Ureter (tissue), 1 donor: ENCODE results near the gene SLC39A8. TPM values are rescaled to one million over a fixed set of nuclear protein-coding genes. Genes with fewer than 3 reads are reported as not detected.

Experiments used
- DNase-seq: peaks from one replicate; pipeline ENCODE4 v3.0.0-alpha.2; 2020; ENCODE audit warnings: low spot score
- total RNA-seq: library from RNA; stranded (reverse); gene quantifications from one replicate; pipeline ENCODE4 v1.2.4, GENCODE V29; 2023
- donor health status: DM: yes; HTN: yes; CAD: no.

Gene SLC39A8
- total RNA-seq, 1 donor from 2014 or later: 12.9 TPM

GRCh38 chr4:102339018-102339417, 6.3 kb downstream of the SLC39A8 start:
- DNase-seq: no peak

- no peak for DNase-seq
These were observed 6.9 kb downstream of the SLC39A8 start for GRCh38 chr4:102338405-102338804.

DNA sequence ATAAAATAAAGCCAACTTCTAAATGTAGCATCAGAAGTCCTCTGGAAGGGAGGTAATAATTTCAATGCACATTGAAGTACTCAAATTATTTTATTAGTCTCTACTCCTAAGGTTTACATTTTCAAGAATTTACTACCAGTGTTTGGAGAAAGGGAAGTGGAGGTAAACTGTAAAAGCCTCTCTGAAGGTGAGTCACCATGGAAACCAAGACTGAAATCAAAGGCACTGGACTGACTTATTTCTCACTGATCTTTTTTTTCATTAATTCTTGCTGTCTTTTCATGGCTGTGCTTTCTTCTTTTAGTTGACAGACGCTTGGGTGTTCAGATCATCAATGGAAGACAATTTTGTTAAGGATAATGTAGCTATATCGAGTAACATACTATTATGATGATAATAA, 9.7 kb downstream of the SLC39A8 start:
- DNase-seq: no peak

DNA sequence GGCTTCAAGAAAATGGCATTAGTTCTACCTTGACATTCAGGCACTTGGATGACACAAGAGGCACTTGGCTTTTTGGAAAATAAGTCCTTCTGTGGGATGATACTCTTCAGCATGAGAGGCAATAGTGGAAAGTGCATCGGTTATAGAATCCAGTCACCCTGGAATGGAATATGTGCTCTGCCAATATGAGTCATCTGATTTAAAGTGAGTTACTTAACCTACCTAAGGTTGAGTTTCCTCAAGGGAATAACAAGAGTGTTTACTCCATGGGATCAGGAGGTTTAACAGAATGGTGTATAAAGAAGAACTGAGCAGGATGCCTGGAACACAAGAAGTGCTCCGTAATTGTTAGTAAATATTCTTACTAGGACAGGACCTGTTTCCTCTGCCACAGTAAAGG, 10.7 kb downstream of the SLC39A8 start:
- no peak for DNase-seq

DNA sequence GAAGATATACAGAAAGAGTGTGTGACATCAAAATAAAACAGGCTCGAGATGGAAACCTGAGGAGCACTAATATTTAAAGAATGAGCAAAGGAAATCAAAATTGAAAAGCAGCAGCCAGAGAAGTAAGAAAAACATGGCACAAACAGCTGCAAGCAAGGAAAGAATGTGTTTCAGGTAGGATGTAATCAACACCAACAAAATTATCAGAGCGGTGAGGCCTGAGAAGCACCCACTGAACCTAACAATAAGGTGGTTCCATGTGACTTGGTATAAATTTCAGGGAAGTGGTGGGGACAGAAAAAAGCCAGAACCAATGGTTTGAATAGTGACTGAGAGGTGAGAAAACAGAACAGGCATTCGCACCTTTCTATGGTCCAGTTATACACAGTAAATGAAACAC, 11.5 kb downstream of the SLC39A8 start:
- no peak for DNase-seq

GRCh38 chr4:102328045-102328444, 17.2 kb downstream of the SLC39A8 start:
- no peak for DNase-seq

DNA sequence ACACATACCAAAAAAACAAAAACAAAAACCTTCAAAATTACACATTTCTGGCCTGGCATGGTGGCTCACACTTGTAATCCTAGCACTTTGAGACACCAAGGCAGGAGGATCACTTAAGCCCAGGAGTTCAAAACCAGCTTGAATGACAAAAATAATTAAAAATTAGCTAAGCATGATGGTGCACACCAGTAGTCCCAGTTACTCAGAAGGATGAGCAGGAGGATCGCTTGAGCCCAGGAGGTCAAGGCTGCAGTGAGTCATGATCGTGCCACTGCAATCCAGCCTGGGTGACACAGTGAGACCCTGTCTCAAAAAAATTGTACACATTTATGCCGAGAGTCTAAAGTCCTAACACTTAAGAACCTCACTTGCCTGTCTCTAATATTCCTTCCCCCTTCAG, 18.3 kb downstream of the SLC39A8 start:
- no peak for DNase-seq

DNA sequence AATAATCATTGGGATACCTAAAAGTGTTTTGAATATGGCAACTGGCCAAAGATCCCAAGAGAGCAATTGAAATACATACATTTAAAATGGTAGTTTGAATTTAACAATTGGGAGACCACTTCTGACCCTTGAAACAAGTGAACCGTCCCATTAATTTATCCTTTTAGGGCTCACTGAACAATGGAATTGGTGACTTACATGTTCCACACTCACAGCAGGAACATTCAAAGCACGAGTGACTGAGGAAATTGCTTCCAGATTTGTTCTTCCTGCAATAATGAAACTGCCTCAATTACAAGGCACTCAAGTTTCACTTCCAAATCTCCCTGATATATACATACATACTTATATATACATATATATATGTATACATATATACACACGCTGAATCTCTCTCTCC, 20.6 kb downstream of the SLC39A8 start:
- no peak for DNase-seq

- DNase-seq: no peak
These were observed 22.5 kb downstream of the SLC39A8 start for GRCh38 chr4:102322736-102323135.

- no peak for DNase-seq
These were observed 23.9 kb downstream of the SLC39A8 start for GRCh38 chr4:102321260-102321995.

GRCh38 chr4:102319594-102319993, 25.7 kb downstream of the SLC39A8 start:
- no peak for DNase-seq

DNA sequence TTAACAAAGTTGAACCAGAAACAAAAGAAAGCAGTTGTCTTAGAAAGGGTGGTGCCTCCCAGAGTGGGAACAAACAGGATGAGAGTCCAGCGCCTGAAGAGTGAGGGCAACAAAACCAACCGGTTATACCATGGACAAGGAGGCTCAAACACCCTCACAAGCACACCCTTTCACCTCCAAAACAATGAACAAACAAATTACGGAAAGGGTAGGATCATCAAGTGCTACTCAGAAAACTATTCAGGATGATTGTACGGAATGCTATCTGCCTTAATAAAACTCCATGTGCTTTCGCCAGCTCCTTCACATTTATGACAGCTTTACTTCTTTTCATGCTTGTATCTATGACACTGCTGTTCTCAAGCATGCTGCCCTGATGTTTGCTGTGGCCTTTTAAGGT, 26.8 kb downstream of the SLC39A8 start:
- DNase-seq: no peak

GRCh38 chr4:102318105-102318504, 27.2 kb downstream of the SLC39A8 start:
- DNase-seq: no peak

DNA sequence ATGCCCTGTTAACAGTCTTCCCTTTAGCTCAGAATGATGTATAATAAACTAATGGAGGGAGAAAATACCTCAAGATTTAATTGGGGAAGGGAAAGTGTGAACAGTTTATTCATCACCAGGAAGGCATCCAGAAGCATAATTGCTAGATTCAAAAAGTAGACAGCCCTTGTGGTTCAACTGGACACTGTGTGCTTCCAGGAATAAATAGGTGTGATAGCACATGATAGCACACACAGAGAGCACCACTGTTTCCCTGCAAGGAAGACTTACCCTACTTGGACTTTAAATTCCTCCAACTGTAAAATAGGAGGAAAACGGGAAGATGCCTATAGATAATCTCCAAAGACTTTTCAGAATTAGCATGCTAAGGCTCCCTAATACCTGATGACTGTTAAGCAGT, 27.8 kb downstream of the SLC39A8 start:
- DNase-seq: no peak

DNA sequence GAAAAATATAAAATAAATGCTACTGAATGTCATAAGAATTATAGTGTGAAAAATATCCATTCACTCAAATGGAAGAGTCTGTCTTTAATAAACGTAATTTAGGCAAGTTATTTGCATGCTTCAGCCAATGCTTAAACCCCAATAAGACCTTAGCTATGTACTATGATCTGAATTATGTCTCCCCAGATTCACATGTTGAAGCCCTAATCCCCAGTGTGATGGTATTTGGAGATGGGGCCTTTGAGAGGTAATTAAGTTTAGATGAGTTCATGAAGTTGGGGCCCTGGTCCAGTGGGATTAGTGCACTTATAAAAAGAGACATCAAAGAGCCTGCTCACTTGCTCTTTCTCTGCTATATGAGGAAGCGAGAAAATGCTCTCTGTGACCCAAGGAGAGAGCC, 28.7 kb downstream of the SLC39A8 start:
- DNase-seq: no peak

DNA sequence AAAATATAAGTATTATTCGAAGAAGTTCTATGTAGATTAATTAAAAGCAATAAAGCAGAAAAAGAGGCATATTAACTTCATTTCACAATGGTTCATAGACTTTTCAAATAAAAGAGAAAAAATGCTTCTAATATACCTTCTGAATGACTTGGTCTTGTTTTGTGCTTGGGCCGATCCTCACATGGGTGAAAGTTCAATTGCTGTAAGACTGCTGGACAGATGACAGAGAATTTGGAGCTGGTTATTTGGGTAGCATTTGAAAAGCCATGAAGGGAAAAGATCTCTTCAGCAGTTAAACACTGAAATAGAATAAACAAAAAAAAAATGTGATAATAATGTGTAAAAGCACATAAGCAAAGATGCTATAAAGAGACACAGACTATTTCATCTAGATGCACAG, 29.8 kb downstream of the SLC39A8 start:
- DNase-seq: no peak

- no peak for DNase-seq
These were observed 32.9 kb downstream of the SLC39A8 start for GRCh38 chr4:102312417-102312816.

- no peak for DNase-seq
These were observed 33.4 kb downstream of the SLC39A8 start for GRCh38 chr4:102311912-102312311.

DNA sequence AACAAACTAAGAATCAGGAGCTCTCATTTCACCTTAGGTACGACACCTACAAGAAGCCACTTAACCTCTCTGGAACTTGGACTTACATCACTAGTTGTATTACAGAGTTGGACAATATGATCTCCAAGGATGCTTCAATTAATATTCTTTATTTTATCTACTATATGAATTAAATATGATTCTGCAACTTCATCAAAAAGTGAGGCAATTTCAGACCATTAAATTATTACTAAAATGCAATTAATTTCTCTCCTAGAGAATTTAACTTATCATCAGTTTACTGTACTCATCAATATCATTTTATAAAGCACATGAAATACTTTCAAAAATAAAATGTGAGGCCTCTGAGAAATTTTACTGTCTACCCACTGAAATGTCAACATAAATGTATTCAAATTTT, 33.9 kb downstream of the SLC39A8 start:
- no peak for DNase-seq

DNA sequence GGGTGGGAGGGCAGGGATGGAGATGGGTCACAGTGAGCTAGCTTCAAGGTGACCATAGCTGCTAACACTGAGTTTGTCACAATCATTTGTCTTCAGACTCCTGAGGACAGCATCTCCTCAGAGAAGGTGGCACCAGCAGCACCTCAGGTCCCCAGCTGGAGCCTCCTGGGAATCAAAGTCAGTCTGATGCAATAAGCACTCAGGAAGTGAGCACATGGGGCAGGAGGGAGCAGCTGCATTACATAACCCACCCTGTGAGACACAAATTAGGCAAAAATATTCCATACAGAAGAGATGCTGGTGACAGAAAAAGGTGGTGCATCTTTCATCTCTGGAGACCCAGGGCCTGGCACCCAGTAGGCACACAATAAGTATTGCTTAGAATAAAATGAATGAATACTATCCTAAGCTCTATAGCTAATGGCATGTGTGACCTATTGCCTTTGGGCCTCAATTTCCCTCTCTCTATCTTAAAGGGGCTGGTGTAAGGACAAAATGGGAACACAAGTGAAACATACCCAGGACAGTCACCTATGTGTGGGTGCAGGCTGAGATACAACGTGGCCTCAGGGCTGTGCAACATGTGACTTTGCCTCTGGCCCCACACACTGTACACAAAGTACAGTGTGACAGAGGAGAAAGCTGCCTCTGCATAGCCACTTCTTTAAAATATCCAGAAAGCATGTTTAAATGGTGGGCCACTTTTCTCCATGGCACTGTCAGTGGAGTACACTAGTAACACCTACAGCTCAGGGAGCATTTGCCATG, 37.1 kb downstream of the SLC39A8 start:
- no peak for DNase-seq

- DNase-seq: no peak
These were observed 39.6 kb downstream of the SLC39A8 start for GRCh38 chr4:102305666-102306065.

GRCh38 chr4:102302762-102303161, 42.5 kb downstream of the SLC39A8 start:
- no peak for DNase-seq

DNA sequence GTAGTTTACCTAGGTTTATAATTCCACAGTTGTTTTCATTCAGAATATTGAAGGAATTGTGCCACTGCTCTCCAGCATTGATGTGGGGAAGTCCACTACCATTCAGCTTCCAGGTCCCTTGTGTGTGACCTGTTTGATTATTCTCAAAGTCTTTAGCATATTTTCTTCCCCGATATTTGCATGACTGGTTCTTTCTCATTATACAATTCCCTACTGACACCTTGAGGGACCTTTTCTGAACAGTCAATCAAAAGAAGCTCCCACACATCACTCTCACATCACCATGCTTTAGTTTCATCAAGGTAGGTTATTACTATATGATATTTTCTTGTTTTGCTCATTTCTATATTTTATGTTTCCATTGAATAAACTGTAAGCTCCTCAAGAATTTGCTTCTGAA, 44.1 kb downstream of the SLC39A8 start:
- no peak for DNase-seq
